Measurements from ENCODE around the gene FKBP8.
"Not testable (repeated sequence)": the region's sequence is repeated elsewhere in the genome, so short reads cannot be mapped to it uniquely, and the experiment has no call there.

Gene FKBP8

GRCh38 chr19:18557411-18558201 is 14.2 kb upstream of the FKBP8 start, which contains the start of gene KXD1:
TSS of gene KXD1 (plus strand) at chr19:18557870. CDS start at chr19:18562057, 4,187 bp downstream.
- H3K36me3 ChIP-seq (ENCODE audit: control insufficient read depth, insufficient read depth, low read length), result peaks cover 7% of the 10 kb centered on the region; the same call in 1 of the 2 replicates
- peak within 1 kb of the TSS; percentile 99 for H3K4me3 ChIP-seq (replicated peaks; ENCODE audit: low read depth, low read length)
- peak; percentile 99 for DNase-seq (ENCODE audit: extremely low read depth, insufficient read length)
- no peak for TF ChIP-seq CTCF (IDR thresholded peaks at IDR 0.05; ENCODE audit: insufficient read depth, low read length, poor library complexity, severe bottlenecking)
- no peaks in the 10 kb centered on the region for H3K27me3 ChIP-seq (replicated peaks; ENCODE audit: control insufficient read depth, insufficient read depth, low read length)

GRCh38 chr19:18551631-18552030 is 8.3 kb upstream of the FKBP8 start:
- no peak for DNase-seq (ENCODE audit: extremely low read depth, insufficient read length)
- no peak for TF ChIP-seq CTCF (IDR thresholded peaks at IDR 0.05; ENCODE audit: insufficient read depth, low read length, poor library complexity, severe bottlenecking)
- Histone ChIP-seq H3K36me3 (ENCODE audit: control insufficient read depth, insufficient read depth, low read length) (no peaks in the 10 kb centered on the region), H3K27me3 (replicated peaks; ENCODE audit: control insufficient read depth, insufficient read depth, low read length) (no peaks in the 10 kb centered on the region), H3K4me3 (replicated peaks; ENCODE audit: low read depth, low read length) (no peak overlapping the region)

GRCh38 chr19:18543814-18544475 is 572 bp upstream of the FKBP8 start:
- Histone ChIP-seq H3K36me3 (ENCODE audit: control insufficient read depth, insufficient read depth, low read length) (peaks cover 12% of the 10 kb centered on the region), H3K4me3 (replicated peaks; ENCODE audit: low read depth, low read length) (peak overlapping the region; percentile 87), H3K27me3 (replicated peaks; ENCODE audit: control insufficient read depth, insufficient read depth, low read length) (no peaks in the 10 kb centered on the region)
- peak; percentile 59 for DNase-seq (ENCODE audit: extremely low read depth, insufficient read length)
- TF ChIP-seq CTCF (IDR thresholded peaks at IDR 0.05; ENCODE audit: insufficient read depth, low read length, poor library complexity, severe bottlenecking), result peak; percentile 28

- DNase-seq (ENCODE audit: extremely low read depth, insufficient read length), result no peak
- Histone ChIP-seq H3K4me3 (replicated peaks; ENCODE audit: low read depth, low read length) (peak overlapping the region; percentile 87), H3K27me3 (replicated peaks; ENCODE audit: control insufficient read depth, insufficient read depth, low read length) (no peaks in the 10 kb centered on the region), H3K36me3 (ENCODE audit: control insufficient read depth, insufficient read depth, low read length) (peaks cover 19% of the 10 kb centered on the region)
- no peak for TF ChIP-seq CTCF (IDR thresholded peaks at IDR 0.05; ENCODE audit: insufficient read depth, low read length, poor library complexity, severe bottlenecking)
Observed at GRCh38 chr19:18541992-18542940, 1.1 kb downstream of the FKBP8 start.

- no peak for DNase-seq (ENCODE audit: extremely low read depth, insufficient read length)
Observed at GRCh38 chr19:18541258-18541991, 1.9 kb downstream of the FKBP8 start.

GRCh38 chr19:18540200-18540599 is 3.2 kb downstream of the FKBP8 start:
- H3K36me3 ChIP-seq (ENCODE audit: control insufficient read depth, insufficient read depth, low read length), result peaks cover 30% of the 10 kb centered on the region
- not testable (repeated sequence) for H3K4me3 ChIP-seq (replicated peaks; ENCODE audit: low read depth, low read length); DNase-seq (ENCODE audit: extremely low read depth, insufficient read length)

More at GRCh38 chr19:18541258-18541991, 1.9 kb downstream of the FKBP8 start:
- no peaks in the 10 kb centered on the region for H3K27me3 ChIP-seq (replicated peaks; ENCODE audit: control insufficient read depth, insufficient read depth, low read length)
- TF ChIP-seq CTCF (IDR thresholded peaks at IDR 0.05; ENCODE audit: insufficient read depth, low read length, poor library complexity, severe bottlenecking), result no peak
- H3K4me3 ChIP-seq (replicated peaks; ENCODE audit: low read depth, low read length), result no peak overlapping the region
- peaks cover 24% of the 10 kb centered on the region for H3K36me3 ChIP-seq (ENCODE audit: control insufficient read depth, insufficient read depth, low read length)

More at GRCh38 chr19:18540200-18540599, 3.2 kb downstream of the FKBP8 start:
- H3K27me3 ChIP-seq (replicated peaks; ENCODE audit: control insufficient read depth, insufficient read depth, low read length), result not testable (repeated sequence)
